HEK293 (cell line): Measurements from ENCODE around the gene CREM.

Experiments used
- CTCF ChIA-PET: fragments of 350-600 bp; formaldehyde crosslinking; extraction: SDS; loops from one replicate; lab custom pipeline; 2021; ENCODE audit warnings: antibody characterized with exemption; lab: Yijun Ruan, JAX
- POLR2A ChIA-PET: fragments of 300-600 bp; formaldehyde crosslinking; extraction: SDS; loops from one replicate; lab custom pipeline; 2020; ENCODE audit warnings: antibody characterized with exemption, inconsistent platforms; lab: Yijun Ruan, JAX
- H3K27ac ChIP-seq: fragments of 200-500 bp; sonication (Bioruptor generic); 2 replicates; pipeline ENCODE4 v1.5.1; 2014; ENCODE audit warnings: low read depth, low read length, control low read depth, inconsistent platforms; ENCODE audit errors: extremely low read depth
- H3K36me3 ChIP-seq, 2 experiments: fragments of 200-500 bp in 1 of 2; sonication (Bioruptor generic) in 1 of 2; 1 replicate in 1 of 2; 2 replicates in 1 of 2; pipeline ENCODE4 v1.5.1; 2014 to 2017; ENCODE audit warnings: inconsistent platforms in 2 of 2, low read length in 2 of 2; ENCODE audit not compliant: control insufficient read depth in 2 of 2, insufficient read depth in 1 of 2
- H3K4me1 ChIP-seq: fragments of 200-500 bp; sonication (Bioruptor generic); 2 replicates; pipeline ENCODE4 v1.5.1; 2014; ENCODE audit warnings: mild to moderate bottlenecking, low read length, inconsistent platforms; ENCODE audit not compliant: control insufficient read depth, insufficient read depth
- H3K4me3 ChIP-seq: 2 replicates; pipeline ENCODE4 v1.5.1; 2011; ENCODE audit warnings: low read depth, mild to moderate bottlenecking, control low read depth, low read length, moderate library complexity
- H3K9me3 ChIP-seq: fragments of 200-500 bp; sonication (Bioruptor generic); 2 replicates; pipeline ENCODE4 v1.5.1; 2014; ENCODE audit warnings: low read depth, low read length, inconsistent platforms; ENCODE audit not compliant: control insufficient read depth, insufficient read depth
- BCL11B ChIP-seq: fragments of 450-650 bp; formaldehyde crosslinking; IDR thresholded peaks from 2 replicates; pipeline ENCODE4 v1.5.1; 2016; ENCODE audit warnings: low read depth, missing biosample characterization, missing genetic modification characterization
- GFI1B ChIP-seq: fragments of 450-650 bp; formaldehyde crosslinking; IDR thresholded peaks from 2 replicates; pipeline ENCODE4 v1.5.1; 2016; ENCODE audit warnings: missing biosample characterization, missing genetic modification characterization
- RBAK ChIP-seq: fragments of 450-650 bp; formaldehyde crosslinking; IDR thresholded peaks from 2 replicates; pipeline ENCODE4 v1.5.1; 2016; ENCODE audit warnings: missing biosample characterization, missing genetic modification characterization
- SCRT1 ChIP-seq: fragments of 450-650 bp; formaldehyde crosslinking; IDR thresholded peaks from 2 replicates; pipeline ENCODE4 v1.5.1; 2016; ENCODE audit warnings: missing biosample characterization, missing genetic modification characterization, borderline replicate concordance
- SCRT2 ChIP-seq: fragments of 450-650 bp; formaldehyde crosslinking; IDR thresholded peaks from 2 replicates; pipeline ENCODE4 v1.5.1; 2016; ENCODE audit warnings: missing biosample characterization, missing genetic modification characterization
- SP7 ChIP-seq: fragments of 450-650 bp; formaldehyde crosslinking; IDR thresholded peaks from 2 replicates; pipeline ENCODE4 v1.5.1; 2016; ENCODE audit warnings: missing biosample characterization, missing genetic modification characterization
- ZBTB17 ChIP-seq: fragments of 450-650 bp; formaldehyde crosslinking; IDR thresholded peaks from 2 replicates; pipeline ENCODE4 v1.5.1; 2016; ENCODE audit warnings: missing biosample characterization, missing genetic modification characterization
- ZBTB7A ChIP-seq: fragments of 450-650 bp; formaldehyde crosslinking; IDR thresholded peaks from 2 replicates; pipeline ENCODE4 v1.5.1; 2016; ENCODE audit warnings: low read depth, missing biosample characterization, missing genetic modification characterization
- ZBTB8A ChIP-seq: fragments of 450-650 bp; formaldehyde crosslinking; IDR thresholded peaks from 2 replicates; pipeline ENCODE4 v1.5.1; 2016; ENCODE audit warnings: missing biosample characterization, missing genetic modification characterization
- ZNF157 ChIP-seq: fragments of 450-650 bp; formaldehyde crosslinking; IDR thresholded peaks from 2 replicates; pipeline ENCODE4 v1.5.1; 2016; ENCODE audit warnings: missing biosample characterization, missing genetic modification characterization
- ZNF18 ChIP-seq: fragments of 450-650 bp; formaldehyde crosslinking; IDR thresholded peaks from 2 replicates; pipeline ENCODE4 v1.5.1; 2016; ENCODE audit warnings: missing biosample characterization, missing genetic modification characterization
- ZNF23 ChIP-seq: fragments of 450-650 bp; formaldehyde crosslinking; IDR thresholded peaks from 2 replicates; pipeline ENCODE4 v1.5.1; 2016; ENCODE audit warnings: missing biosample characterization, missing genetic modification characterization, borderline replicate concordance
- ZNF26 ChIP-seq: fragments of 450-650 bp; formaldehyde crosslinking; IDR thresholded peaks from 2 replicates; pipeline ENCODE4 v1.5.1; 2016; ENCODE audit warnings: missing biosample characterization, missing genetic modification characterization
- ZNF335 ChIP-seq: fragments of 450-650 bp; formaldehyde crosslinking; conservative IDR thresholded peaks from 2 replicates; pipeline ENCODE4 v1.5.1; 2016; ENCODE audit warnings: missing biosample characterization, missing genetic modification characterization
- ZNF354C ChIP-seq: fragments of 450-650 bp; formaldehyde crosslinking; IDR thresholded peaks from 2 replicates; pipeline ENCODE4 v1.5.1; 2016; ENCODE audit warnings: missing biosample characterization, missing genetic modification characterization, low read depth, borderline replicate concordance
- ZNF362 ChIP-seq: fragments of 450-650 bp; formaldehyde crosslinking; IDR thresholded peaks from 2 replicates; pipeline ENCODE4 v1.5.1; 2016; ENCODE audit warnings: missing biosample characterization, missing genetic modification characterization
- ZNF404 ChIP-seq: fragments of 450-650 bp; formaldehyde crosslinking; IDR thresholded peaks from 2 replicates; pipeline ENCODE4 v1.5.1; 2017; ENCODE audit warnings: missing biosample characterization, missing genetic modification characterization
- ZNF549 ChIP-seq: fragments of 450-650 bp; IDR thresholded peaks from 2 replicates; pipeline ENCODE4 v1.5.1; 2018; ENCODE audit warnings: missing biosample characterization, missing genetic modification characterization, mild to moderate bottlenecking, inconsistent platforms, moderate library complexity
- ZNF600 ChIP-seq: fragments of 450-650 bp; formaldehyde crosslinking; IDR thresholded peaks from 2 replicates; pipeline ENCODE4 v1.5.1; 2016; ENCODE audit warnings: missing biosample characterization, missing genetic modification characterization
- ZNF645 ChIP-seq: fragments of 450-650 bp; formaldehyde crosslinking; IDR thresholded peaks from 2 replicates; pipeline ENCODE4; 2016; ENCODE audit warnings: missing biosample characterization, missing genetic modification characterization
- ZNF843 ChIP-seq: fragments of 450-650 bp; formaldehyde crosslinking; IDR thresholded peaks from 2 replicates; pipeline ENCODE4 v1.5.1; 2016; ENCODE audit warnings: missing biosample characterization, missing genetic modification characterization
- ZSCAN16 ChIP-seq: fragments of 450-650 bp; formaldehyde crosslinking; IDR thresholded peaks from 2 replicates; pipeline ENCODE4 v1.5.1; 2016; ENCODE audit warnings: missing biosample characterization, missing genetic modification characterization
- ZXDB ChIP-seq: fragments of 450-650 bp; formaldehyde crosslinking; IDR thresholded peaks from 2 replicates; pipeline ENCODE4 v1.5.1; 2016; ENCODE audit warnings: missing biosample characterization, missing genetic modification characterization

CREM gene

GRCh38 chr10:35188954-35189353 lies 62.3 kb downstream of the CREM start:
- TF ChIP-seq SCRT1 (tag by site-specific recombination) = no peak
- no peak for TF ChIP-seq ZXDB (tag by site-specific recombination)
- TF ChIP-seq ZNF23 = no peak
- no peak for TF ChIP-seq ZNF404 (tag by site-specific recombination)
- no peak for TF ChIP-seq ZNF335 (tag by site-specific recombination)
- no peak for TF ChIP-seq ZBTB7A
- TF ChIP-seq ZBTB17 = no peak
- no peak for TF ChIP-seq ZNF26 (tag by site-specific recombination)
- TF ChIP-seq ZNF157 (tag by site-specific recombination) = no peak
- no peak for TF ChIP-seq ZNF354C
- no peak for TF ChIP-seq RBAK (tag by site-specific recombination)
- TF ChIP-seq SCRT2 (tag by site-specific recombination) = no peak
- Histone ChIP-seq H3K27ac (no peak overlapping the region), H3K4me1 (no peaks in the 10 kb centered on the region), H3K36me3 (no peaks in the 10 kb centered on the region; a peak in 1 of 3 replicates), H3K9me3 (no peaks in the 10 kb centered on the region), H3K4me3 (no peak overlapping the region)
- POLR2A ChIA-PET = interaction anchor here (0.8 kb wide), 1 partner anchor 62 kb away, joined by 4 read pairs; the partner anchor contains the start of gene CREM
- CTCF ChIA-PET = no interaction called here

- ChIA-PET POLR2A (no interaction called here), CTCF (no interaction called here)
- no peaks in the 10 kb centered on the region for H3K9me3 ChIP-seq
- TF ChIP-seq SP7 (tag by site-specific recombination) (no peak), ZNF362 (tag by site-specific recombination) (no peak), ZNF600 (tag by site-specific recombination) (0 out of 2 replicates have a peak, but pooled peaks have one; percentile 8)
- H3K4me3 ChIP-seq = no peak overlapping the region
- H3K4me1 ChIP-seq = no peaks in the 10 kb centered on the region
- H3K36me3 ChIP-seq = no peaks in the 10 kb centered on the region; a peak in 1 of 3 replicates
- no peak overlapping the region for H3K27ac ChIP-seq
Measured at GRCh38 chr10:35191523-35191922, 64.9 kb downstream of the CREM start.

- POLR2A ChIA-PET = interaction anchor here (1.3 kb wide), 1 partner anchor 66 kb away, joined by 4 read pairs; the partner anchor contains the start of gene CREM
- Histone ChIP-seq H3K4me3 (no peak overlapping the region), H3K4me1 (no peaks in the 10 kb centered on the region), H3K36me3 (no peaks in the 10 kb centered on the region; a peak in 1 of 3 replicates), H3K27ac (no peak overlapping the region), H3K9me3 (no peaks in the 10 kb centered on the region)
- TF ChIP-seq BCL11B (no peak), ZNF843 (tag by site-specific recombination) (no peak), ZNF362 (tag by site-specific recombination) (no peak), ZNF18 (no peak), ZNF645 (tag by site-specific recombination) (no peak), ZBTB8A (tag by site-specific recombination) (no peak), ZNF549 (tag by site-specific recombination) (no peak), ZSCAN16 (no peak), GFI1B (no peak)
- CTCF ChIA-PET = no interaction called here
Measured at GRCh38 chr10:35192645-35193249, 66.1 kb downstream of the CREM start.
